Esophagus squamous epithelium (tissue), 4 donors: Measurements from ENCODE around the gene DBN1.
A peak's percentile ranks its signal among the peaks of the same experiment; 100 is the strongest.

Source experiments
- POLR2A ChIP-seq, 4 donors: fragments of 450-650 bp; IDR thresholded peaks; one replicate each; pipeline ENCODE4 v1.6.1; 2017; ENCODE audit warnings: antibody characterized with exemption in 4 of 4, mild to moderate bottlenecking in 4 of 4, moderate library complexity in 3 of 4
- TF ChIP-seq, protein P1 (sequence below), 6 experiments: fragments of 450-650 bp in 4 of 6; fragments of 200-600 bp in 2 of 6; sonication (generic) in 2 of 6; IDR thresholded peaks; one replicate each; pipeline ENCODE4 v1.5.1; 2016 to 2019; ENCODE audit warnings: antibody characterized with exemption in 6 of 6, mild to moderate bottlenecking in 4 of 6, moderate library complexity in 4 of 6

DNA sequence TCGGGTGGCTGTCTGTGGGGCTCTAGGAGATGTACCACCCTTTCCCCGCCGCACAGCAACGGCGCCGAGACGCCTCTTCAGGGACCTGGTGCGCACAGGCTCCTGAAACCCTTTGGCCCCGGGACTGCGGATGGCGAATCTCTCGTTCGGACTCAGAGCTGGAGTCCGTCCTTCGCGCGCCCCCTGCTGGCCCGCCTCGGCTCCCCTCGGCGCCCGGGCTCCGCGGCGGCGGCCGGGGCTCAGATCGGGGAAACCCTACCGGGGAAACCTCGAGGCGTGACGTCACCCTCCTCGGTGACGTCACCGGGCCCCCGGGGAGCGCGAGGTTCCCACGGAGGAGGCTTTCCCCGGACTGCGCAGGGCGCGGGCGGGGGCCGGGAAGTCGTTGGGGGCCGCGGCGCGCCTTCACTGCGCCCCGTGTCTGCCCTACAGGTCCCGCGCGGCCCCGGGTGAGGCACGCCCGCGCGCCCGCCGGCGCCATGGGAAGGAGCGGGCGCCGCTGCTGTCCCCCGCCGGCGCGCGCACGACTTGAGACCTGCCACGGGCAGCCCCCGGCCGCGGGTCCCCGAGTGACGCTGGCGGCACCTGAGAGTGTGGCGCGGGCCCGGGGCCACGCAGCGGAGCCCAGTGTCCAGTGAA is 18.9 kb downstream of the DBN1 start:
- no peak for TF ChIP-seq POLR2A (IDR thresholded peaks at IDR 0.05)
- TF ChIP-seq, protein P1, sequence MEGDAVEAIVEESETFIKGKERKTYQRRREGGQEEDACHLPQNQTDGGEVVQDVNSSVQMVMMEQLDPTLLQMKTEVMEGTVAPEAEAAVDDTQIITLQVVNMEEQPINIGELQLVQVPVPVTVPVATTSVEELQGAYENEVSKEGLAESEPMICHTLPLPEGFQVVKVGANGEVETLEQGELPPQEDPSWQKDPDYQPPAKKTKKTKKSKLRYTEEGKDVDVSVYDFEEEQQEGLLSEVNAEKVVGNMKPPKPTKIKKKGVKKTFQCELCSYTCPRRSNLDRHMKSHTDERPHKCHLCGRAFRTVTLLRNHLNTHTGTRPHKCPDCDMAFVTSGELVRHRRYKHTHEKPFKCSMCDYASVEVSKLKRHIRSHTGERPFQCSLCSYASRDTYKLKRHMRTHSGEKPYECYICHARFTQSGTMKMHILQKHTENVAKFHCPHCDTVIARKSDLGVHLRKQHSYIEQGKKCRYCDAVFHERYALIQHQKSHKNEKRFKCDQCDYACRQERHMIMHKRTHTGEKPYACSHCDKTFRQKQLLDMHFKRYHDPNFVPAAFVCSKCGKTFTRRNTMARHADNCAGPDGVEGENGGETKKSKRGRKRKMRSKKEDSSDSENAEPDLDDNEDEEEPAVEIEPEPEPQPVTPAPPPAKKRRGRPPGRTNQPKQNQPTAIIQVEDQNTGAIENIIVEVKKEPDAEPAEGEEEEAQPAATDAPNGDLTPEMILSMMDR (IDR thresholded peaks at IDR 0.05) = peak; percentile 96 to 99 (median 98)
